GM10847 (cell line): ENCODE measurements around the gene CHST13.

Source experiments
- POLR2A ChIP-seq: IDR thresholded peaks from 2 replicates; pipeline ENCODE4 v1.6.1; 2011; ENCODE audit not compliant: insufficient read length; ENCODE audit errors: extremely low read depth

CHST13 gene

DNA sequence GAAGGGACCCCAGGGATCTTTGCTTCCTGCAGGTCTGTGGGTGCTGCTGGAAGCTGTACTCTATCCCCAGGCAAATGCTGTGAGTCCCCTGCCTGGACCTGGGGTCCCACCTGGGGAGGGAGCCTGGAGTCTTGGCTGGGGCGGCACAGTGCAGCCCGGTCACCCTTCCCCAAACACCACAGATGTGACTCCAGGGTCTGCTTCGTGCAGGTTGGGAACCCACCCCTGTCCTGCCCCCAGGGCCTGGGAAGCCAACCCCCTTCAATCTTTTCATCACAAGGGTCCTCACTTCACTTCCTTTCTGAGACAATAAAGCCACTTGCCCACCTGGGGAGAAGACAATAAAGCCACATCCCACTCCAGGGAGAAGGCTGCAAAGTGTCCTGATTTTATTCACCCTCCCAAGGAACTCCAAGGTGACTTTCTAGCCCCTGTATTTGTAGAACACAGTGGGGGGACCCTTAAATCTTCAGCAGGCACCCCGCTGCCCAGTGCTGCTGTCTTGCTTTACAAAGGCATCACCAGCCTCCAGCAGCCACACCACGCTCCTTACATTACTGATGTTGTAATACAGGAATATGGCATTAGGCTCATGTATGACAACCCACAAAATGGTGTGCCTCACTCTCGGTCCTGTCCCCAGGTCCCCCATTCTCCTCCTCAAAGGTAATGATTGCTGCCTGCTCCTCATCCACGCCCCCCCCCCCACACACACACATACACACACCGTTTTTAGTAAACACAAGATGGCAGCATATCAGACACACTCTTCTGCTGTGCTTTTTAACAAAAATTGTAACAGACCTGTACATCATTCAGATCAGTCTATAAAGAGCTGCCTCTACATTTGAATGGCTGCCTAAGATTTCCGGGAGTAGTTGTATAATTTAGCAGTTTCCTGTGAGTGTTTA, 24.9 kb downstream of the CHST13 start:
- no peak for TF ChIP-seq POLR2A

GRCh38 chr3:126549861-126550487, 26.0 kb downstream of the CHST13 start:
- no peak for TF ChIP-seq POLR2A

GRCh38 chr3:126550488-126551051, 26.6 kb downstream of the CHST13 start:
- no peak for TF ChIP-seq POLR2A

- no peak for TF ChIP-seq POLR2A
These were observed 27.3 kb downstream of the CHST13 start for GRCh38 chr3:126551121-126551838.

DNA sequence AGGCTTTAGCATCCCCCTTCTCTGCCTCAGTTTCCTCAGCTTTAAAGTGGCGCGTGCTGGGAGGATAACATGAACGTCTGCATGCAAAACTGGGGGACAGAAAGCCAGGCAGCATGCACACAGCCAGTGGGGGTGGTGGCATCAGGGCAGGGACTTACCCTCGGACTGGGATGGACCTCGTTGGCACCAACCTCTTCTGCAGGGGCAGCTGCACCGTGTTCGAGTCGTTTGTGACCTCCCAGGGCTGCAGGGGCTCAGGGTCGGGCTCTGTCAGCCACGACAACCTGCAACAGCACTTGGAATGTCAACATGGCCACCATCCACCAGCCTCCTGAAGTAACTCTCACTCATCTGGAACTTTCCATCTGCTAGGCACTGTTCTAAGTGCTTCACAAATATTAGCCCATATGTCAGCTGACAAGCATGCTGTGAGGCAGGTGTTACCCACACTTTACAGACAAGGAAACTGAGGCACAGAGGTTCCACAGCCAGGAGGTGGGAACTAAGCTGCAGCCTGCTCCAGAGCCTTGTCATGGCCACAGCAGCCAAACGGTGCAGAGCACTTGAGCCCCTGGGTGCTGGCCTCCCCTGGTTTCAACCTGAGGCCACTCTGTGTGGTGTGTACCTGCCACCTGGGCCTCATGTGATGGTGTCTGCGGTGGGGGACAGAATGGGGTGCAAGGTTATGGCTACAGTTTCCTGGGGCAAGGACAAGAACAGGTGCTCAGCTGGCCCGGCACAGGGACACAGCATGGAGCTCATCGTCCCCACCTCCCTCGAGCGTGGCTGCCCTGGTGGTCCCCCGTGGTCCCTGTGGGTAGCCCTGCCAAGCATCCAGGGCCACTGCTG, 28.1 kb downstream of the CHST13 start:
- TF ChIP-seq POLR2A, result no peak

GRCh38 chr3:126552688-126553283, 28.8 kb downstream of the CHST13 start:
- no peak for TF ChIP-seq POLR2A

GRCh38 chr3:126553284-126554084, 29.5 kb downstream of the CHST13 start:
- TF ChIP-seq POLR2A, result no peak

- no peak for TF ChIP-seq POLR2A
These were observed 30.9 kb downstream of the CHST13 start for GRCh38 chr3:126554560-126555525.

DNA sequence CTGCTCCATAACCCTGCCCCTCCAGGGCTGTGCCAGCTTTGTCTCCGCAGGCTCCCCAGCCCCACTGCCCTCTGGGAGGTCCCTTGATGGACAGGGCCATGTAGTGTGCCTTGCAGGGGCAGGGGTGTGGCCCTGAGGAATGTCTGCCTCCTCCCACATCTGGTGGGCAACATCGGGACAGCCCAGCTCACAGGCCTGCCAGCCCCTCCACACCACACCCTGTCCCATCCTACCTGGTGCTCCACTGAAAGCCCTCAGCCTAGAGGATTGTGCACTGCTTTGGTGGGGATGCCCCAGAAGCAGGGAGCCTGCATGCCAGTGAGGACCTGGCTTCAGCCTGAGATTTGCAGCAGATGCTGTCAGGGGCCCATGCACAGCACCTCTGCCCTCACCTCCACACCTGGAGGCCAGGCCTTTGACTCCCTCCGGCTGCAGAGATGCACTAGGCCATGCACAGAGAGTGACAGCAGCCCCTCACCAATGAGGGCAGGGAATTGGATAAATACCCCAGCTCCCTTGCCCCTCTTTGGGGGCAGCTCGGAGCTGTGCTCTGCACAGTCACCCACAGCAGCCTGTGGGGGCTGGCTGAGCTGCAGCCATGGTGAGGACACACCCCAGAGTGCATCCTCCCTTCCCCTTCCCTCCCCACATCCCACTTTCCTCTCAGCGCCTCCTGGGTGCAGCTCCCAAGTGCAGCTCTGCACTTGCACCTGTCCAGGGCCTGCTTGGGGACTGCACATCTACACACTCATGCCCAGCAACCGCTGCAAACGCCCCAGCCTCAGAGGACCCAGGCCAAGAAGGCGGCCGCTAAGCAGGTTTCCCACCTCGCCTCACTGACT, 32.1 kb downstream of the CHST13 start:
- no peak for TF ChIP-seq POLR2A

DNA sequence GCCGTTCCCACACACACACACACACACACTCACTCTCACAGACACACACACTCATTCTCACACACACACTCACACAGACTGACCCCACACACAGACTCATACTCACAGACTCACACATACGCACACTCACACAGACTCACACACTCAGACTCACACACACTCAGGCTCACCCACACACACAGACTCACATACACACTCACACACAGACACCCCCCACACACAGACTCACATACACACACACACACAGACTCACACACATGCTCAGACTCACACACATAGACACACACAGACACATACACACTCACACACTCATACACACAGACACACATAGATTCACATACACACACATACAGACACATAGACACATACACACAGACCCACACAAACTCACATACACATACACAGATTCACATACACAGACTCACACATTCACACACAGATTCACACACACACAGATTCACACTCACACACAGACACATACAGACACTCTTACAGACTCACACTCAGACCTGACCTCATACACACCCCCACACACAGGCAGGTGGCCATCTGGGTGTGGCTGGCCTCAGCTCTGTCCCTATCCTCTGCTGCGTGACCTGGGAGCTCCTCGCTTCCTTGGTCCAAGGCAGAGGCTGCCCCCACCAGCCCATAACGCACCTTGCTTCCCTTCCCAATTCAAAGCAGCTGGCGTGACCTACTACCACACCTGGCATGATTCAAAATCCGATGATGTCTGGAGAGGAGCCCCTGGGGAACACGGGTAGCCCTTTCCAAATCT, 32.9 kb downstream of the CHST13 start:
- no peak for TF ChIP-seq POLR2A

GRCh38 chr3:126557415-126557745, 33.4 kb downstream of the CHST13 start:
- TF ChIP-seq POLR2A, result no peak
